WERI-Rb-1 (cell line): ENCODE data around the gene ZNF821.

Experiments used
- DNase-seq: peaks from one replicate; pipeline ENCODE4 v3.0.0-alpha.2; 2020
- H3K27ac ChIP-seq: fragments of 250-450 bp; sonication (Bioruptor Pico); 2 replicates; pipeline ENCODE4 v1.5.1; 2020; ENCODE audit warnings: mild to moderate bottlenecking, moderate library complexity
- H3K27me3 ChIP-seq: fragments of 250-450 bp; sonication (Bioruptor Pico); 2 replicates; pipeline ENCODE4 v1.5.1; 2021; ENCODE audit warnings: mild to moderate bottlenecking, low read depth, moderate library complexity; ENCODE audit not compliant: insufficient read depth, severe bottlenecking
- H3K36me3 ChIP-seq: fragments of 250-450 bp; sonication (Bioruptor Pico); 2 replicates; pipeline ENCODE4 v1.5.1; 2020; ENCODE audit warnings: mild to moderate bottlenecking, moderate library complexity
- H3K4me3 ChIP-seq: 2 replicates; pipeline ENCODE4 v1.5.1; 2011; ENCODE audit warnings: low read depth, mild to moderate bottlenecking, control low read depth, low read length
- H3K9me3 ChIP-seq: fragments of 250-450 bp; sonication (Bioruptor Pico); 2 replicates; pipeline ENCODE4 v1.5.1; 2021; ENCODE audit warnings: mild to moderate bottlenecking, moderate library complexity; ENCODE audit not compliant: severe bottlenecking
- CTCF ChIP-seq: IDR thresholded peaks from 2 replicates; pipeline ENCODE4 v1.5.1; 2011; ENCODE audit warnings: low read depth, mild to moderate bottlenecking, control low read depth, inconsistent platforms, low read length

Gene ZNF821

GRCh38 chr16:71853413-71853812 is 30.6 kb downstream of the ZNF821 start:
- no peaks in the 10 kb centered on the region for H3K9me3 ChIP-seq
- no peak for DNase-seq
- TF ChIP-seq CTCF = no peak
- no peaks in the 10 kb centered on the region for H3K27me3 ChIP-seq
- H3K4me3 ChIP-seq = no peak overlapping the region
- H3K36me3 ChIP-seq = peaks cover 46% of the 10 kb centered on the region
- no peak overlapping the region for H3K27ac ChIP-seq

GRCh38 chr16:71852561-71852960 is 31.4 kb downstream of the ZNF821 start:
- no peaks in the 10 kb centered on the region for H3K27me3 ChIP-seq
- no peaks in the 10 kb centered on the region for H3K9me3 ChIP-seq
- TF ChIP-seq CTCF = no peak
- H3K27ac ChIP-seq = no peak overlapping the region
- no peak overlapping the region for H3K4me3 ChIP-seq
- DNase-seq = no peak
- H3K36me3 ChIP-seq = peaks cover 48% of the 10 kb centered on the region

GRCh38 chr16:71852158-71852557 is 31.8 kb downstream of the ZNF821 start:
- Histone ChIP-seq H3K9me3 (no peaks in the 10 kb centered on the region), H3K4me3 (no peak overlapping the region), H3K36me3 (peaks cover 44% of the 10 kb centered on the region), H3K27ac (no peak overlapping the region), H3K27me3 (no peaks in the 10 kb centered on the region)
- DNase-seq = no peak
- TF ChIP-seq CTCF = no peak

- Histone ChIP-seq H3K9me3 (no peaks in the 10 kb centered on the region), H3K27me3 (no peaks in the 10 kb centered on the region), H3K27ac (no peak overlapping the region), H3K4me3 (no peak overlapping the region), H3K36me3 (peaks cover 44% of the 10 kb centered on the region)
- DNase-seq = no peak
- no peak for TF ChIP-seq CTCF
Observed at GRCh38 chr16:71851746-71852145, 32.2 kb downstream of the ZNF821 start.

GRCh38 chr16:71848622-71849021 is 35.4 kb downstream of the ZNF821 start:
- no peak overlapping the region for H3K4me3 ChIP-seq
- no peak for TF ChIP-seq CTCF
- peaks cover 39% of the 10 kb centered on the region for H3K36me3 ChIP-seq
- no peaks in the 10 kb centered on the region for H3K27me3 ChIP-seq
- no peaks in the 10 kb centered on the region for H3K9me3 ChIP-seq
- H3K27ac ChIP-seq = no peak overlapping the region
- DNase-seq = no peak

- peak overlapping the region; percentile 88 for H3K4me3 ChIP-seq
- no peak overlapping the region for H3K27ac ChIP-seq
Observed at GRCh38 chr16:71847096-71847495, 36.9 kb downstream of the ZNF821 start.

More at GRCh38 chr16:71847096-71847495, 36.9 kb downstream of the ZNF821 start:
- Histone ChIP-seq H3K9me3 (no peaks in the 10 kb centered on the region), H3K27me3 (no peaks in the 10 kb centered on the region), H3K36me3 (peaks cover 35% of the 10 kb centered on the region)
- DNase-seq = no peak
- TF ChIP-seq CTCF = no peak
